Thymus (tissue), 11 donors: Measurements from ENCODE around the gene CRACR2B. TPM values are rescaled to one million over a fixed set of nuclear protein-coding genes. Genes with fewer than 3 reads are reported as not detected.

Experiments used
- DNase-seq, 9 donors: peaks; one replicate each; pipeline ENCODE4 v3.0.0-alpha.2; 2013; ENCODE audit warnings: low spot score in 9 of 9, low read depth in 6 of 9, missing footprints in 1 of 9
- H3K27ac ChIP-seq, 2 donors: one replicate each; pipeline ENCODE4 v1.5.1; 2013; ENCODE audit warnings: control low read depth in 1 of 2, low read depth in 1 of 2, low read length in 1 of 2, mild to moderate bottlenecking in 1 of 2, moderate library complexity in 1 of 2
- H3K27me3 ChIP-seq, 2 donors: one replicate each; pipeline ENCODE4 v1.5.1; 2013; ENCODE audit warnings: low read length in 1 of 2; ENCODE audit not compliant: control insufficient read depth in 2 of 2, insufficient read depth in 1 of 2
- H3K36me3 ChIP-seq, 2 donors: one replicate each; pipeline ENCODE4 v1.5.1; 2013; ENCODE audit warnings: low read length in 1 of 2, mild to moderate bottlenecking in 1 of 2, moderate library complexity in 1 of 2; ENCODE audit not compliant: control insufficient read depth in 2 of 2, insufficient read depth in 2 of 2
- H3K4me1 ChIP-seq, 2 donors: one replicate each; pipeline ENCODE4 v1.5.1; 2013; ENCODE audit warnings: low read length in 2 of 2; ENCODE audit not compliant: control insufficient read depth in 2 of 2, insufficient read depth in 2 of 2
- H3K4me3 ChIP-seq, 2 donors: one replicate each; pipeline ENCODE4 v1.5.1; 2013; ENCODE audit warnings: low read length in 2 of 2, control low read depth in 1 of 2, mild to moderate bottlenecking in 1 of 2
- H3K9me3 ChIP-seq, 2 donors: one replicate each; pipeline ENCODE4 v1.5.1; 2013; ENCODE audit warnings: low read length in 1 of 2, mild to moderate bottlenecking in 1 of 2; ENCODE audit not compliant: control insufficient read depth in 2 of 2, insufficient read depth in 1 of 2
- WGBS: extraction: QIAGEN DNeasy Blood & Tissue Kit; methylation state at CpG from one replicate; pipeline ENCODE4 v1.1.7; 2013; 5-methylcytosine and 5-hydroxymethylcytosine counted together
- polyA plus RNA-seq: library from polyadenylated mRNA; stranded (reverse); fragments of 200-250 nt; gene quantifications from one replicate; pipeline ENCODE4 v1.2.3, GENCODE V29; 2013
- total RNA-seq: library from RNA; stranded (reverse); fragments of 120-200 nt; gene quantifications from one replicate; pipeline ENCODE4 v1.2.4, GENCODE V29; 2013
- donor health status: healthy.

The CRACR2B gene
- total and polyA plus RNA-seq, 2 donors = 0.57 to 6.2 TPM

GRCh38 chr11:830295-831117, 2.8 kb downstream of the CRACR2B start:
- Histone ChIP-seq H3K27me3 (peaks cover 85 to 97% of the 10 kb centered on the region in 2 donors), H3K4me1 (peaks cover 16 to 75% of the 10 kb centered on the region in 2 donors), H3K4me3 (peak overlapping the region in 1 of 2 donors; percentile 33), H3K36me3 (peaks cover 0 to under 1% of the 10 kb centered on the region in 2 donors), H3K27ac (no peak overlapping the region), H3K9me3 (peaks cover 6 to 35% of the 10 kb centered on the region in 2 donors)
- WGBS = 3% methylated on average over 78 of the region's 78 CpGs
- DNase-seq = peak in 4 of 9 donors; percentile 64 to 83 (median 72)

- peaks cover 16 to 67% of the 10 kb centered on the region in 2 donors for H3K4me1 ChIP-seq
- WGBS = 72% methylated on average over 31 of the region's 31 CpGs
- peaks cover 80 to 95% of the 10 kb centered on the region in 2 donors for H3K27me3 ChIP-seq
- DNase-seq = no peak
- H3K27ac ChIP-seq = no peak overlapping the region
- H3K36me3 ChIP-seq = no peaks in the 10 kb centered on the region
- peak overlapping the region in 1 of 2 donors; percentile 20 for H3K4me3 ChIP-seq
- H3K9me3 ChIP-seq = peaks cover 6 to 35% of the 10 kb centered on the region in 2 donors
Measured at GRCh38 chr11:831118-831864, 3.6 kb downstream of the CRACR2B start.

GRCh38 chr11:831961-832528, 4.3 kb downstream of the CRACR2B start:
- 84% methylated on average over 23 of the region's 23 CpGs for WGBS
- DNase-seq = no peak
- no peak overlapping the region for H3K27ac ChIP-seq
- H3K4me3 ChIP-seq = no peak overlapping the region
- peaks cover 14 to 60% of the 10 kb centered on the region in 2 donors for H3K4me1 ChIP-seq
- H3K9me3 ChIP-seq = peaks cover 6 to 35% of the 10 kb centered on the region in 2 donors
- no peaks in the 10 kb centered on the region for H3K36me3 ChIP-seq
- H3K27me3 ChIP-seq = peaks cover 75 to 88% of the 10 kb centered on the region in 2 donors

GRCh38 chr11:832529-833113, 4.9 kb downstream of the CRACR2B start, which contains the start of gene CD151:
Gene CD151 (plus strand): TSS chr11:832952. CDS start chr11:836070, 3,118 bp downstream.
- H3K4me3 ChIP-seq = peak within 1 kb of the TSS; percentile 16 to 52
- H3K4me1 ChIP-seq = peaks cover 12 to 56% of the 10 kb centered on the region in 2 donors
- no peak within 1 kb of the TSS for H3K27ac ChIP-seq
- peaks cover 69 to 83% of the 10 kb centered on the region in 2 donors for H3K27me3 ChIP-seq
- 5% methylated on average over 62 of the region's 67 CpGs for WGBS
- no peak for DNase-seq
- H3K36me3 ChIP-seq = peaks cover 0 to 5% of the 10 kb centered on the region in 2 donors
- peaks cover 6 to 35% of the 10 kb centered on the region in 2 donors for H3K9me3 ChIP-seq

- 4% methylated on average over 52 of the region's 55 CpGs for WGBS
- no peak for DNase-seq
- peak overlapping the region; percentile 16 to 52 for H3K4me3 ChIP-seq
- H3K36me3 ChIP-seq = peaks cover 2 to 10% of the 10 kb centered on the region in 2 donors
- peaks cover 6 to 35% of the 10 kb centered on the region in 2 donors for H3K9me3 ChIP-seq
- H3K27ac ChIP-seq = no peak overlapping the region
- peaks cover 12 to 50% of the 10 kb centered on the region in 2 donors for H3K4me1 ChIP-seq
- H3K27me3 ChIP-seq = peaks cover 63 to 76% of the 10 kb centered on the region in 2 donors
Measured at GRCh38 chr11:833114-833791, 5.5 kb downstream of the CRACR2B start.

- Histone ChIP-seq H3K36me3 (peaks cover 7 to 16% of the 10 kb centered on the region in 2 donors), H3K4me3 (peak overlapping the region in 1 of 2 donors; percentile 52), H3K27ac (no peak overlapping the region), H3K4me1 (peaks cover 12 to 44% of the 10 kb centered on the region in 2 donors), H3K9me3 (peaks cover 6 to 33% of the 10 kb centered on the region in 2 donors), H3K27me3 (peaks cover 57 to 70% of the 10 kb centered on the region in 2 donors)
- 83% methylated on average over 9 of the region's 9 CpGs for WGBS
- DNase-seq = no peak
Measured at GRCh38 chr11:833849-834311, 6.2 kb downstream of the CRACR2B start.

GRCh38 chr11:834371-835316, 6.9 kb downstream of the CRACR2B start:
- Histone ChIP-seq H3K27ac (no peak overlapping the region), H3K4me3 (no peak overlapping the region), H3K27me3 (peaks cover 50 to 62% of the 10 kb centered on the region in 2 donors), H3K9me3 (peaks cover 6 to 25% of the 10 kb centered on the region in 2 donors), H3K36me3 (peaks cover 15 to 24% of the 10 kb centered on the region in 2 donors), H3K4me1 (peaks cover 12 to 36% of the 10 kb centered on the region in 2 donors)
- DNase-seq = no peak
- WGBS = 45% methylated on average over 31 of the region's 31 CpGs
